ENCODE results near the gene KRT86.
"Not testable (repeated sequence)": the region's sequence is repeated elsewhere in the genome, so short reads cannot be mapped to it uniquely, and the experiment has no call there.

- TF ChIP-seq BCL11A (tag by site-specific recombination; IDR thresholded peaks at IDR 0.05; ENCODE audit: low read depth); ZBTB17 (tag by site-specific recombination; IDR thresholded peaks at IDR 0.05); ZNF654 (tag by site-specific recombination; IDR thresholded peaks at IDR 0.05; ENCODE audit: low read depth); ZSCAN18 (tag by site-specific recombination; IDR thresholded peaks at IDR 0.05); ZNF416 (tag by site-specific recombination; IDR thresholded peaks at IDR 0.05); ZNF660 (tag by site-specific recombination; IDR thresholded peaks at IDR 0.05); ZNF521 (tag by site-specific recombination; IDR thresholded peaks at IDR 0.05); ZBTB21 (tag by site-specific recombination; IDR thresholded peaks at IDR 0.05): not testable (repeated sequence)
- TF ChIP-seq, protein P1, sequence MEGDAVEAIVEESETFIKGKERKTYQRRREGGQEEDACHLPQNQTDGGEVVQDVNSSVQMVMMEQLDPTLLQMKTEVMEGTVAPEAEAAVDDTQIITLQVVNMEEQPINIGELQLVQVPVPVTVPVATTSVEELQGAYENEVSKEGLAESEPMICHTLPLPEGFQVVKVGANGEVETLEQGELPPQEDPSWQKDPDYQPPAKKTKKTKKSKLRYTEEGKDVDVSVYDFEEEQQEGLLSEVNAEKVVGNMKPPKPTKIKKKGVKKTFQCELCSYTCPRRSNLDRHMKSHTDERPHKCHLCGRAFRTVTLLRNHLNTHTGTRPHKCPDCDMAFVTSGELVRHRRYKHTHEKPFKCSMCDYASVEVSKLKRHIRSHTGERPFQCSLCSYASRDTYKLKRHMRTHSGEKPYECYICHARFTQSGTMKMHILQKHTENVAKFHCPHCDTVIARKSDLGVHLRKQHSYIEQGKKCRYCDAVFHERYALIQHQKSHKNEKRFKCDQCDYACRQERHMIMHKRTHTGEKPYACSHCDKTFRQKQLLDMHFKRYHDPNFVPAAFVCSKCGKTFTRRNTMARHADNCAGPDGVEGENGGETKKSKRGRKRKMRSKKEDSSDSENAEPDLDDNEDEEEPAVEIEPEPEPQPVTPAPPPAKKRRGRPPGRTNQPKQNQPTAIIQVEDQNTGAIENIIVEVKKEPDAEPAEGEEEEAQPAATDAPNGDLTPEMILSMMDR (tag by site-specific recombination; IDR thresholded peaks at IDR 0.05) = not testable (repeated sequence)
- TF ChIP-seq, protein P2, sequence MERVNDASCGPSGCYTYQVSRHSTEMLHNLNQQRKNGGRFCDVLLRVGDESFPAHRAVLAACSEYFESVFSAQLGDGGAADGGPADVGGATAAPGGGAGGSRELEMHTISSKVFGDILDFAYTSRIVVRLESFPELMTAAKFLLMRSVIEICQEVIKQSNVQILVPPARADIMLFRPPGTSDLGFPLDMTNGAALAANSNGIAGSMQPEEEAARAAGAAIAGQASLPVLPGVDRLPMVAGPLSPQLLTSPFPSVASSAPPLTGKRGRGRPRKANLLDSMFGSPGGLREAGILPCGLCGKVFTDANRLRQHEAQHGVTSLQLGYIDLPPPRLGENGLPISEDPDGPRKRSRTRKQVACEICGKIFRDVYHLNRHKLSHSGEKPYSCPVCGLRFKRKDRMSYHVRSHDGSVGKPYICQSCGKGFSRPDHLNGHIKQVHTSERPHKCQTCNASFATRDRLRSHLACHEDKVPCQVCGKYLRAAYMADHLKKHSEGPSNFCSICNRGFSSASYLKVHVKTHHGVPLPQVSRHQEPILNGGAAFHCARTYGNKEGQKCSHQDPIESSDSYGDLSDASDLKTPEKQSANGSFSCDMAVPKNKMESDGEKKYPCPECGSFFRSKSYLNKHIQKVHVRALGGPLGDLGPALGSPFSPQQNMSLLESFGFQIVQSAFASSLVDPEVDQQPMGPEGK (tag by site-specific recombination; IDR thresholded peaks at IDR 0.05) = not testable (repeated sequence)
- TF ChIP-seq, protein P3, sequence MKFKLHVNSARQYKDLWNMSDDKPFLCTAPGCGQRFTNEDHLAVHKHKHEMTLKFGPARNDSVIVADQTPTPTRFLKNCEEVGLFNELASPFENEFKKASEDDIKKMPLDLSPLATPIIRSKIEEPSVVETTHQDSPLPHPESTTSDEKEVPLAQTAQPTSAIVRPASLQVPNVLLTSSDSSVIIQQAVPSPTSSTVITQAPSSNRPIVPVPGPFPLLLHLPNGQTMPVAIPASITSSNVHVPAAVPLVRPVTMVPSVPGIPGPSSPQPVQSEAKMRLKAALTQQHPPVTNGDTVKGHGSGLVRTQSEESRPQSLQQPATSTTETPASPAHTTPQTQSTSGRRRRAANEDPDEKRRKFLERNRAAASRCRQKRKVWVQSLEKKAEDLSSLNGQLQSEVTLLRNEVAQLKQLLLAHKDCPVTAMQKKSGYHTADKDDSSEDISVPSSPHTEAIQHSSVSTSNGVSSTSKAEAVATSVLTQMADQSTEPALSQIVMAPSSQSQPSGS (tag by site-specific recombination; IDR thresholded peaks at IDR 0.05; ENCODE audit: low read depth) = not testable (repeated sequence)
- TF ChIP-seq, protein P4, sequence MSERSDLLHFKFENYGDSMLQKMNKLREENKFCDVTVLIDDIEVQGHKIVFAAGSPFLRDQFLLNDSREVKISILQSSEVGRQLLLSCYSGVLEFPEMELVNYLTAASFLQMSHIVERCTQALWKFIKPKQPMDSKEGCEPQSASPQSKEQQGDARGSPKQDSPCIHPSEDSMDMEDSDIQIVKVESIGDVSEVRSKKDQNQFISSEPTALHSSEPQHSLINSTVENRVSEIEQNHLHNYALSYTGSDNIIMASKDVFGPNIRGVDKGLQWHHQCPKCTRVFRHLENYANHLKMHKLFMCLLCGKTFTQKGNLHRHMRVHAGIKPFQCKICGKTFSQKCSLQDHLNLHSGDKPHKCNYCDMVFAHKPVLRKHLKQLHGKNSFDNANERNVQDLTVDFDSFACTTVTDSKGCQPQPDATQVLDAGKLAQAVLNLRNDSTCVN (tag by site-specific recombination; optimal IDR thresholded peaks at IDR 0.05) = not testable (repeated sequence)
Observed at GRCh38 chr12:52304941-52305411, 30.5 kb downstream of the KRT86 start.
